HepG2 (cell line): Measurements from ENCODE around the gene ISG20. TPM values are rescaled to one million over a fixed set of nuclear protein-coding genes. Genes with fewer than 3 reads are reported as not detected.

ENCODE experiments used
- HNF4G ChIP-seq, 2 experiments: sonication (generic) in 1 of 2; formaldehyde crosslinking in 1 of 2; IDR thresholded peaks; 2 replicates each; pipeline versions ENCODE4 v1.4.0 to v1.6.1; 2011 to 2020; ENCODE audit warnings: borderline replicate concordance in 2 of 2, low read depth in 2 of 2, mild to moderate bottlenecking in 2 of 2, low read length in 1 of 2, missing genetic modification reagents in 1 of 2, moderate library complexity in 1 of 2
- MAFK ChIP-seq, 2 experiments: IDR thresholded peaks in 1 of 2; conservative IDR thresholded peaks in 1 of 2; 2 replicates each; pipeline ENCODE4 v1.6.1; 2011; ENCODE audit warnings: improper control_type of control experiment in 2 of 2, low read length in 2 of 2
- NAIF1 ChIP-seq: sonication (generic); formaldehyde crosslinking; IDR thresholded peaks from 2 replicates; pipeline ENCODE4 v1.5.0; 2020; ENCODE audit warnings: mild to moderate bottlenecking, missing genetic modification reagents, borderline replicate concordance
- SIX1 ChIP-seq: sonication (generic); formaldehyde crosslinking; IDR thresholded peaks from 2 replicates; pipeline ENCODE4 v1.4.0; 2020; ENCODE audit warnings: missing genetic modification reagents, borderline replicate concordance
- XRCC5 ChIP-seq: fragments of 200-400 bp; formaldehyde crosslinking; optimal IDR thresholded peaks from 2 replicates; pipeline ENCODE3; 2017; ENCODE audit warnings: mild to moderate bottlenecking, low read length
- ZKSCAN8 ChIP-seq: IDR thresholded peaks from 2 replicates; pipeline ENCODE4 v1.6.1; 2016; ENCODE audit warnings: borderline replicate concordance, missing genetic modification reagents, missing compliant biosample characterization
- ZNF253 ChIP-seq: sonication (generic); formaldehyde crosslinking; IDR thresholded peaks from 2 replicates; pipeline ENCODE4 v1.8.0; 2022; ENCODE audit warnings: mild to moderate bottlenecking, missing genetic modification reagents, borderline replicate concordance
- ZNF615 ChIP-seq: sonication (generic); formaldehyde crosslinking; IDR thresholded peaks from 2 replicates; pipeline ENCODE4 v1.5.0; 2020; ENCODE audit warnings: mild to moderate bottlenecking, missing genetic modification reagents, borderline replicate concordance
- ZNF672 ChIP-seq: sonication (generic); formaldehyde crosslinking; IDR thresholded peaks from 2 replicates; pipeline ENCODE4 v1.8.1; 2022; ENCODE audit warnings: missing genetic modification reagents
- polyA plus RNA-seq, 8 experiments: library from polyadenylated mRNA; depleted of rRNA in 3 of 8; stranded (reverse) in 7 of 8; unstranded in 1 of 8; fragments of >200 nt; fragmentation: Illumina TruSeq in 4 of 8; extraction: Trizol in 4 of 8; gene quantifications; 2 replicates each; pipeline versions ENCODE4 v1.2.1 to v1.2.3, GENCODE V29; 2011 to 2016; ENCODE audit warnings: low read depth in 4 of 8, missing spikeins in 1 of 8, mixed read lengths in 1 of 8; ENCODE audit not compliant: insufficient read depth in 1 of 8
- total RNA-seq, 5 experiments: library from RNA; depleted of rRNA; stranded (reverse); fragments of >200 nt; fragmentation: Illumina TruSeq; extraction: Trizol; gene quantifications; 2 replicates each; pipeline ENCODE4 v1.2.3, GENCODE V29; 2016; ENCODE audit warnings: low read depth in 1 of 5
- TF ChIP-seq, protein P1 (sequence below): sonication (generic); formaldehyde crosslinking; IDR thresholded peaks from 2 replicates; pipeline ENCODE4 v1.5.0; 2020; ENCODE audit warnings: missing genetic modification reagents, mild to moderate bottlenecking, borderline replicate concordance
- TF ChIP-seq, protein P2 (sequence below), 2 experiments: sonication (generic) in 1 of 2; formaldehyde crosslinking in 1 of 2; IDR thresholded peaks; 2 replicates each; pipeline versions ENCODE4 v1.5.1 to v1.6.1; 2011 to 2020; ENCODE audit warnings: borderline replicate concordance in 1 of 2, low read depth in 1 of 2, low read length in 1 of 2, mild to moderate bottlenecking in 1 of 2, missing genetic modification reagents in 1 of 2, moderate library complexity in 1 of 2
- TF ChIP-seq, protein P3 (sequence below): sonication (generic); formaldehyde crosslinking; IDR thresholded peaks from 2 replicates; pipeline ENCODE4 v1.9.0; 2021; ENCODE audit warnings: missing genetic modification reagents, borderline replicate concordance
- TF ChIP-seq, protein P4 (sequence below): IDR thresholded peaks from 2 replicates; pipeline ENCODE4 v1.6.1; 2016; ENCODE audit warnings: low read depth
- TF ChIP-seq, protein P5 (sequence below): sonication (generic); formaldehyde crosslinking; IDR thresholded peaks from 2 replicates; pipeline ENCODE4 v1.4.0; 2020; ENCODE audit warnings: missing genetic modification reagents, borderline replicate concordance
- TF ChIP-seq, protein P6 (sequence below): sonication (generic); formaldehyde crosslinking; IDR thresholded peaks from 2 replicates; pipeline ENCODE4 v1.5.0; 2020; ENCODE audit warnings: missing genetic modification reagents
- TF ChIP-seq, protein P7 (sequence below): sonication (generic); formaldehyde crosslinking; IDR thresholded peaks from 2 replicates; pipeline ENCODE4 v1.4.0; 2020; ENCODE audit warnings: missing genetic modification reagents

ISG20 gene
- total and polyA plus RNA-seq, 2 of the 13 experiments (the other 11 are each of a cell fraction or from before 2014, with no cell fraction given) = 6.3 to 31.5 TPM

DNA sequence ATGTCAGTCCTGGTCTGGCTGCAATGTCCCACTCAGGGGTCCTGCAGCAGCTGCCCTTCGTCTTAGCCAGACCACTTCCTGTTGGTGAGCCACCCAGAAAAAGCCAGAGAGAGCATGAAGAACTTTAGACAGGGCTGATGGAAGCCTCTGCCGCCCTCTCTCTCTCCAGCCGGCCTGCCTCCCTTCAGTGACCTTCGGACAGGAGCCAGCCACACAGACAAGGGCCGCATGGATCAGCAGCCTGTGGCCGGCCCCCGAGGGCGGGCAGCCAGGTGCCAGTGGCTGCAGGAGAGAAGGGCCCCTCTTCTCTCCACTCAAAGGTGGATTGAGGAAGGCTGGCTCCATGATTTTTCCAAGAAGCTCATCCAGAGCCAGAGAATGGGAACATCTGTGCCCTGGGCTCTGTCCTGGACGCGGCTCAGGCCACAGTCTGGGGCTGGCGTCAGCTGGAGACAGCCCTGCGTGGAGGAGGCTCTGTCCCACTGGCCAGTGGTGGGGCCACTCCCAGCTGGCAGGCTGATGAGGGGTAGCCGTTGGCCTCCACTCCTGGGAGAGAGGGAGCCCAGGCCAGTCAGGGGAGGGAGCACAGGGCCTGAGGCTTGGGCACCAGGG, 42.9 kb downstream of the ISG20 start (continued):
- TF ChIP-seq, protein P1, sequence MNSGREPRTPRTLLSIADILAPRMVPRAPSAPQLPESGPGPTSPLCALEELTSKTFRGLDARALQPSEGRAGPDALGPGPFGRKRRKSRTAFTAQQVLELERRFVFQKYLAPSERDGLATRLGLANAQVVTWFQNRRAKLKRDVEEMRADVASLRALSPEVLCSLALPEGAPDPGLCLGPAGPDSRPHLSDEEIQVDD (CRISPR knock-in tag) = peak; percentile 75; the same call in 1 of the 2 replicates
- TF ChIP-seq SIX1 (no peak), XRCC5 (peak; percentile 73), HNF4G (IDR thresholded peaks at IDR 0.05; ENCODE audit: borderline replicate concordance, low read depth, low read length) (peak; percentile 96), HNF4G (CRISPR knock-in tag; IDR thresholded peaks at IDR 0.05; ENCODE audit: borderline replicate concordance, low read depth) (peak; percentile 87), NAIF1 (CRISPR knock-in tag) (no peak), ZKSCAN8 (CRISPR knock-in tag) (no peak), ZNF253 (CRISPR knock-in tag) (no peak), MAFK (conservative IDR thresholded peaks at IDR 0.05 in 1 of 2, IDR thresholded peaks at IDR 0.05 in 1 of 2; ENCODE audit: low read length in 2 of 2) (no peak), ZNF672 (CRISPR knock-in tag) (no peak), ZNF615 (CRISPR knock-in tag) (no peak)
- TF ChIP-seq, protein P2, sequence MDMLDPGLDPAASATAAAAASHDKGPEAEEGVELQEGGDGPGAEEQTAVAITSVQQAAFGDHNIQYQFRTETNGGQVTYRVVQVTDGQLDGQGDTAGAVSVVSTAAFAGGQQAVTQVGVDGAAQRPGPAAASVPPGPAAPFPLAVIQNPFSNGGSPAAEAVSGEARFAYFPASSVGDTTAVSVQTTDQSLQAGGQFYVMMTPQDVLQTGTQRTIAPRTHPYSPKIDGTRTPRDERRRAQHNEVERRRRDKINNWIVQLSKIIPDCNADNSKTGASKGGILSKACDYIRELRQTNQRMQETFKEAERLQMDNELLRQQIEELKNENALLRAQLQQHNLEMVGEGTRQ (IDR thresholded peaks at IDR 0.05; ENCODE audit: low read depth, low read length) = no peak
- TF ChIP-seq, protein P2 (CRISPR knock-in tag; IDR thresholded peaks at IDR 0.05; ENCODE audit: borderline replicate concordance) = no peak
- TF ChIP-seq, protein P3, sequence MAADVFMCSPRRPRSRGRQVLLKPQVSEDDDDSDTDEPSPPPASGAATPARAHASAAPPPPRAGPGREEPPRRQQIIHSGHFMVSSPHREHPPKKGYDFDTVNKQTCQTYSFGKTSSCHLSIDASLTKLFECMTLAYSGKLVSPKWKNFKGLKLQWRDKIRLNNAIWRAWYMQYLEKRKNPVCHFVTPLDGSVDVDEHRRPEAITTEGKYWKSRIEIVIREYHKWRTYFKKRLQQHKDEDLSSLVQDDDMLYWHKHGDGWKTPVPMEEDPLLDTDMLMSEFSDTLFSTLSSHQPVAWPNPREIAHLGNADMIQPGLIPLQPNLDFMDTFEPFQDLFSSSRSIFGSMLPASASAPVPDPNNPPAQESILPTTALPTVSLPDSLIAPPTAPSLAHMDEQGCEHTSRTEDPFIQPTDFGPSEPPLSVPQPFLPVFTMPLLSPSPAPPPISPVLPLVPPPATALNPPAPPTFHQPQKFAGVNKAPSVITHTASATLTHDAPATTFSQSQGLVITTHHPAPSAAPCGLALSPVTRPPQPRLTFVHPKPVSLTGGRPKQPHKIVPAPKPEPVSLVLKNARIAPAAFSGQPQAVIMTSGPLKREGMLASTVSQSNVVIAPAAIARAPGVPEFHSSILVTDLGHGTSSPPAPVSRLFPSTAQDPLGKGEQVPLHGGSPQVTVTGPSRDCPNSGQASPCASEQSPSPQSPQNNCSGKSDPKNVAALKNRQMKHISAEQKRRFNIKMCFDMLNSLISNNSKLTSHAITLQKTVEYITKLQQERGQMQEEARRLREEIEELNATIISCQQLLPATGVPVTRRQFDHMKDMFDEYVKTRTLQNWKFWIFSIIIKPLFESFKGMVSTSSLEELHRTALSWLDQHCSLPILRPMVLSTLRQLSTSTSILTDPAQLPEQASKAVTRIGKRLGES (CRISPR knock-in tag) = no peak
- TF ChIP-seq, protein P4, sequence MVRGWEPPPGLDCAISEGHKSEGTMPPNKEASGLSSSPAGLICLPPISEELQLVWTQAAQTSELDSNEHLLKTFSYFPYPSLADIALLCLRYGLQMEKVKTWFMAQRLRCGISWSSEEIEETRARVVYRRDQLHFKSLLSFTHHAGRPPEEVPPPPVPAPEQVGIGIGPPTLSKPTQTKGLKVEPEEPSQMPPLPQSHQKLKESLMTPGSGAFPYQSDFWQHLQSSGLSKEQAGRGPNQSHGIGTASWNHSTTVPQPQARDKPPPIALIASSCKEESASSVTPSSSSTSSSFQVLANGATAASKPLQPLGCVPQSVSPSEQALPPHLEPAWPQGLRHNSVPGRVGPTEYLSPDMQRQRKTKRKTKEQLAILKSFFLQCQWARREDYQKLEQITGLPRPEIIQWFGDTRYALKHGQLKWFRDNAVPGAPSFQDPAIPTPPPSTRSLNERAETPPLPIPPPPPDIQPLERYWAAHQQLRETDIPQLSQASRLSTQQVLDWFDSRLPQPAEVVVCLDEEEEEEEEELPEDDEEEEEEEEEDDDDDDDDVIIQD (CRISPR knock-in tag) = no peak
- TF ChIP-seq, protein P5, sequence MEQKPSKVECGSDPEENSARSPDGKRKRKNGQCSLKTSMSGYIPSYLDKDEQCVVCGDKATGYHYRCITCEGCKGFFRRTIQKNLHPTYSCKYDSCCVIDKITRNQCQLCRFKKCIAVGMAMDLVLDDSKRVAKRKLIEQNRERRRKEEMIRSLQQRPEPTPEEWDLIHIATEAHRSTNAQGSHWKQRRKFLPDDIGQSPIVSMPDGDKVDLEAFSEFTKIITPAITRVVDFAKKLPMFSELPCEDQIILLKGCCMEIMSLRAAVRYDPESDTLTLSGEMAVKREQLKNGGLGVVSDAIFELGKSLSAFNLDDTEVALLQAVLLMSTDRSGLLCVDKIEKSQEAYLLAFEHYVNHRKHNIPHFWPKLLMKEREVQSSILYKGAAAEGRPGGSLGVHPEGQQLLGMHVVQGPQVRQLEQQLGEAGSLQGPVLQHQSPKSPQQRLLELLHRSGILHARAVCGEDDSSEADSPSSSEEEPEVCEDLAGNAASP (CRISPR knock-in tag) = no peak
- TF ChIP-seq, protein P6, sequence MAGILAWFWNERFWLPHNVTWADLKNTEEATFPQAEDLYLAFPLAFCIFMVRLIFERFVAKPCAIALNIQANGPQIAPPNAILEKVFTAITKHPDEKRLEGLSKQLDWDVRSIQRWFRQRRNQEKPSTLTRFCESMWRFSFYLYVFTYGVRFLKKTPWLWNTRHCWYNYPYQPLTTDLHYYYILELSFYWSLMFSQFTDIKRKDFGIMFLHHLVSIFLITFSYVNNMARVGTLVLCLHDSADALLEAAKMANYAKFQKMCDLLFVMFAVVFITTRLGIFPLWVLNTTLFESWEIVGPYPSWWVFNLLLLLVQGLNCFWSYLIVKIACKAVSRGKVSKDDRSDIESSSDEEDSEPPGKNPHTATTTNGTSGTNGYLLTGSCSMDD = no peak
- TF ChIP-seq, protein P7, sequence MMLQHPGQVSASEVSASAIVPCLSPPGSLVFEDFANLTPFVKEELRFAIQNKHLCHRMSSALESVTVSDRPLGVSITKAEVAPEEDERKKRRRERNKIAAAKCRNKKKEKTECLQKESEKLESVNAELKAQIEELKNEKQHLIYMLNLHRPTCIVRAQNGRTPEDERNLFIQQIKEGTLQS (CRISPR knock-in tag) = 0 out of 2 replicates have a peak, but pooled peaks have one; percentile 31
